ENCODE data around the gene CYP2S1.

- no peak for TF ChIP-seq CTCF (IDR thresholded peaks at IDR 0.05)
- no peak for TF ChIP-seq POLR2A (IDR thresholded peaks at IDR 0.05)
Observed at GRCh38 chr19:41223431-41224234, 30.6 kb downstream of the CYP2S1 start.
